ENCODE data around the gene ATL1.

GRCh38 chr14:50607181-50607580 is 47.2 kb downstream of the ATL1 start:
- no peak for TF ChIP-seq TARDBP (IDR thresholded peaks at IDR 0.05)
- TF ChIP-seq BHLHE40 (IDR thresholded peaks at IDR 0.05; ENCODE audit: borderline replicate concordance) = no peak
- TF ChIP-seq SP1 (IDR thresholded peaks at IDR 0.05) = no peak
- no peak for TF ChIP-seq L3MBTL2 (conservative IDR thresholded peaks at IDR 0.05)

Measured in HEK293T (cell line).